Left renal pelvis (tissue), 4 donors: ENCODE data around the gene SRF. TPM values are rescaled to one million over a fixed set of nuclear protein-coding genes. Genes with fewer than 3 reads are reported as not detected.
A peak's percentile ranks its signal among the peaks of the same experiment; 100 is the strongest.

Source experiments
- DNase-seq, 4 donors: peaks; one replicate each; pipeline ENCODE4 v3.0.0-alpha.2; 2013; ENCODE audit warnings: low read depth in 4 of 4, low spot score in 3 of 4
- polyA plus RNA-seq, 4 donors: library from polyadenylated mRNA; unstranded; fragments of 120-200 nt; gene quantifications; one replicate each; pipeline ENCODE4 v1.2.1, GENCODE V29; 2013; ENCODE audit not compliant: insufficient read length in 4 of 4

The SRF gene
- polyA plus RNA-seq, 4 donors = 26.5 to 38.2 (median 30.9) TPM

DNA sequence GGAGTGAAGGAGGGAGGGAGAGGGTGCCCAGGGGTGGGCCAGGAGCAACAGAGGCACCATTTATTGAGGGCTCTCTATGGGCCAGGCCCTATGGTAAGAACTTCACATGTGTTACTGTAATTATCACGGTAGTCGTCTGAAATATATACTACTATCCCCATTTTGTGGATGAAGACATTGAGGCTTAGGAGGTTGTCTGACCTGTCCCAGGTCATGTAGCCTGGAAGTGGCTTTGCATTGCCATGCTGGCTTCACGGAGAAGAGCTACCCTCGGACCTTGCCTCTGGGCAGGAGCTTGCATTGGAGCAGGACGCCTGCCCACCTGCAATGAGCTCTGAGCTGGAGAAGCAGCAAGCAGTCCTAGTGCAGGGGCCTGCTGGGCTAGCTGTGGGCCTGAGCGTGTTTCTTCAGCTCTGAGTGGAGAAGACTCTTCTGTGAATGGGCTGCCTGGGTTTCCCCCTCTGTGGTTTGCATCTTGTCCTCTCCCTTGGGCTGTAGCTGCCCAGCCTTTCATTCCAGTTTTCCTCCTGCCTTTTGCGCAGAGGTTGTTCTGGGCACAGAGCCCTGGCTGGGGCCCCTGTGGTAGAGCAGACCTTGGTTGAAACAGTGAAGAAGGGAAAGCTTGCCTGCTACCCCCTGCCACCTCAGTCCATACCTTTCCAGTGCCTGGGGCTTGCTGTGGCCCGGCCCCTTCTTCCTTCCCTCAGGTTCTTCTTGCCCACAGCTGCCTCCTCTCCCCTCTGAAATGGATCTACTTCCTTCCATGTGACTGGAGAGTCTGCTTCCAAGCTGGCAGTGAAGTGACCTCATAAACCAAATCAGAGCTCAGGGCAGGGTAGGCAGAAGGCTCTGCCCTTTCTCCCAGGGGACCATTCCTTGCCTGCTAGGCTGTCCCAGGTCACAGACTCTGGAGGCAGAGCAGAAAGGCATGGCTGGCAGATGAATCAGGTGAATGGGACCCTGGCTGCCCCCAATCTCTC lies 24.1 kb upstream of the SRF start:
- DNase-seq = no peak

- no peak for DNase-seq
These were observed 23.2 kb upstream of the SRF start for GRCh38 chr6:43147691-43148477.

GRCh38 chr6:43149265-43149664 lies 21.8 kb upstream of the SRF start:
- no peak for DNase-seq

- DNase-seq = no peak
These were observed 20.9 kb upstream of the SRF start for GRCh38 chr6:43150051-43150751.

DNA sequence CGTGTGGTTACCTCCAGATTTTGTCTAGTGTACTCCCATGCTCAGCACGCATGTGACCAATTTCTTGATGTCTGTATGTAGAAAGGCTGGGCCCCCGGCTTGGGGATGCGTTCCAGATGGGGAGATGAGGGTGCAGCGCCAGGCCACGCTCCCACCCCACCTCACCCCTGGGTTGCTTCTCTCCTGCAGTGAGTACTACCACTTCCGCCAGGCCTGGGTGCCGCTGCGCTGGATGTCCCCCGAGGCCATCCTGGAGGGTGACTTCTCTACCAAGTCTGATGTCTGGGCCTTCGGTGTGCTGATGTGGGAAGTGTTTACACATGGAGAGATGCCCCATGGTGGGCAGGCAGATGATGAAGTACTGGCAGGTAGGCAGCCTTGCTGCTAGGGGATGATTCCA lies 11.5 kb upstream of the SRF start:
- DNase-seq = no peak

- DNase-seq = no peak
These were observed 7.2 kb upstream of the SRF start for GRCh38 chr6:43163899-43164298.

- peak in 3 of 4 donors; percentile 61 to 76 (median 71) for DNase-seq
These were observed 595 bp upstream of the SRF start for GRCh38 chr6:43170417-43170930.

GRCh38 chr6:43171707-43172103 lies 636 bp downstream of the SRF start:
- no peak for DNase-seq

- peak in 1 of 4 donors; percentile 29 for DNase-seq
These were observed 1.3 kb downstream of the SRF start for GRCh38 chr6:43172104-43173007.

DNA sequence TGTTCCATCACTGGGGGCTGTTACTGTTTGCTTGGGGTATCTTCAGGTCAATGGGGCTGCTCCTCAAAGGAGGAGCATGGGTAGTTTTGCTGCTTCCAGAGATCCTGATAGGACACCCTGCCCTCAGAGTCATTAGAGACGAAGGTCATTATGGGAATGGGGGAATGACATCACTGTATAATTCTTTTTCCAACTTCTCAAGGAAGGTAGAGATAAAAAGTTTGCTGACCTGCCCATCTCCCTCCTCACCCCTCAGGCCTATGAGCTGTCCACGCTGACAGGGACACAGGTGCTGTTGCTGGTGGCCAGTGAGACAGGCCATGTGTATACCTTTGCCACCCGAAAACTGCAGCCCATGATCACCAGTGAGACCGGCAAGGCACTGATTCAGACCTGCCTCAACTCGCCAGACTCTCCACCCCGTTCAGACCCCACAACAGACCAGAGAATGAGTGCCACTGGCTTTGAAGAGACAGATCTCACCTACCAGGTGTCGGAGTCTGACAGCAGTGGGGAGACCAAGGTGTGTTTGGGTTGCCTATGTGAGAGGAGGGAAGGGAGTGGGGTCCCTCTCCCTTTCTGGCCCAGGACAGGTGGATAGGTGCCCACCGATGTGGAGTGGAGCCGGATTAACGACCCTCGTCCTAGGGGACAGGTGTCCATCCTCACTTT lies 2.7 kb downstream of the SRF start:
- no peak for DNase-seq

DNA sequence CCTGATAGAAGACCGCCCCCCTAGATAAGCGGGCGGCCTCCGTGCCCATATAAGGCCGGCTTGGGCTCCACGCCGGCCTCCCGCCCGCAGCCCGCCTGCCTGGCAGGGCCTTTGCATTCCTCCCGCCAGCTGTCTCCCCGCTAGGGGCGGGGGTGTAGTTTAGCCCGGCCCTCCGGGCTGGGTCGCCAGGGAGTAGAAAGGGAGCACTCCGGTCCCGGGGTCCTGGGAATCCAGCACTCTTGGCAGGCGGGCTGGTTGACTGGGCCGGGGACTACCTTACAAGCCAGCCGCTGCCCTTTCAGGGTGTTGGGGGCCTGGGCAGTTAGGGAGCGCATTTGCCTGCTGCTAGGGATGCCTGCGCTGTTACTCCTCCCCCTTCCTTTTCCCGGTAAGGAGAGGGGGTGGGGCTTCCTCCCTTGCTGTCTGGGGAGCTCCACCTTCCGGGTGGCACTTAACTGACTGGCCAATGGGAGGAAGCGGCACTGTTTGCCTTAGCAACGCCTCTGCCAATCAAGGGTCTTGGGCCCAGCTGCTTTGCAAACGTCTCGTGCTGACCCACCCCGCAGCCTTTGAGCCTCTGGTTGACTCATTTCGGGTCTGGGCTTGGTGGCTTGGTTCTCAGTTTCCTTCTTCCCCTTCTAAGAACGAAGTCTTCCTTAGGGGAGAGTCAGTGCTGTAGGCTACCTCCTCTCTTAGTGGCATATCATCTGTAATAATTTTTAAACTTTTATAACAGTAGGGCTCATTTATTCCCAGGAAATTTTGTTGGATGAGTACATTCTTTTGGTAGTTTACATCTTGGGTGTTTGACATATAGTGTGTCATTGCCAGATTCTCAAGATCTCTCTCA lies 3.4 kb downstream of the SRF start:
- peak; percentile 91 to 96 (median 94) for DNase-seq

GRCh38 chr6:43175676-43176422 lies 4.8 kb downstream of the SRF start:
- no peak for DNase-seq

GRCh38 chr6:43176423-43176786 lies 5.3 kb downstream of the SRF start:
- no peak for DNase-seq

- no peak for DNase-seq
These were observed 7.1 kb downstream of the SRF start for GRCh38 chr6:43178150-43178549.

DNA sequence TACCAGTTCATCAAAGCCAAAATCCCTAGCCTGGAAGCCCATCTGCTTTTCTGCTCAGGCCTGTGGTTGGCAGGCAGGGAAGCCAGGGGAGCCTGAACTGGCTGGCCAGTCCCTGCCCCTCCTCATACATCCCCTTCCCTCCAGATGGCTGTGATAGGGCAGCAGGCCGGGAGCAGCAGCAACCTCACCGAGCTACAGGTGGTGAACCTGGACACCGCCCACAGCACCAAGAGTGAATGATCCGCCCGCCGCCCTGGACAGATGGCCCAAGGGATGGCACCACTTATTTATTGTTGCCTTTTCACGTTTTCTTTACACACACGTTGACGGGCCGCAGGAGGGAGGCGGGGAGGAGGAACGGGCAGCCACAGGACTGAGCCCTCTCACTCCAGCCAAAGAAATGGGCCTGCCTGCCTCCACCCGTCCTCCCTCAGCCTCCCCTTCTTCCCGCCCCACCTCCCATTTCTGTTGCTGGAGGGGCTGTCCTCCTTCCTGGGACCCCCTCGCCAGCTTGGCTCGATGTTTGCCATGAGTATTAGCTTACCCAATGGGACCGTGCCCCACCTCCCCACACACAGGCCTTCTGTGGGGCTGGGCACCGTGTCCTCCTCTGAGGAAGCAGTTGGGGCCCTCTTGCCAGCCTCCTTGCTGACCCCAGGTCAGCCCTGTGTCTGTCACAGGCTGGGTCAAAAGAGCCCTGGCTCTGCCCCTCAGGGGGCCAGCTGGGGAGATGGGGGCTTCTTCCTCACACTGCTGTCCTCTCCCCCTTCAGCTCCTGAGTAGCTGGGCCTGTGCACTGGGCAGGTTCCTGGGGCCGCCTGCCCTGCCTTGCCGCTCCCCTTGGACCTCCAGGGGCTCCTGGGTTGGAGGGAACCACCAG lies 8.1 kb downstream of the SRF start:
- DNase-seq = no peak

GRCh38 chr6:43180058-43180457 lies 9.0 kb downstream of the SRF start:
- DNase-seq = no peak

- DNase-seq = peak in 1 of 4 donors; percentile 12
These were observed 9.9 kb downstream of the SRF start for GRCh38 chr6:43180985-43181384.
